H1 (cell line): ENCODE results near the gene ZNF226. TPM values are rescaled to one million over a fixed set of nuclear protein-coding genes. Genes with fewer than 3 reads are reported as not detected.

ENCODE experiments used
- CTCF ChIA-PET: fragments of 300-600 bp; sonication (Branson Sonifier 250); formaldehyde crosslinking; loops from one replicate; lab custom pipeline; 2021; ENCODE audit not compliant: partially characterized antibody; lab: Charles Lee
- POLR2A ChIA-PET: fragments of 300-600 bp; sonication (Branson Sonifier 250); formaldehyde crosslinking; loops from one replicate; lab custom pipeline; 2021; ENCODE audit warnings: inconsistent platforms; ENCODE audit not compliant: partially characterized antibody; lab: Charles Lee
- DNase-seq, 2 experiments: peaks; one replicate each; pipeline versions ENCODE4 v3.0.0 to v3.0.0-alpha.2; 2010 to 2022; ENCODE audit warnings: low spot score in 2 of 2, low read depth in 1 of 2, mixed read lengths in 1 of 2
- FAIRE-seq: peaks from 2 replicates; lab custom pipeline; 2011; peaks lifted over from hg19 to GRCh38; lab: Jason Lieb, UNC
- H2AFZ ChIP-seq: 2 replicates; pipeline ENCODE4 v1.8.1; 2012; ENCODE audit warnings: low read length, inconsistent platforms
- H2AK5ac ChIP-seq: 2 replicates; pipeline ENCODE4 v1.6.1; 2013; ENCODE audit warnings: low read depth, low read length
- H2BK120ac ChIP-seq: replicated peaks from 2 replicates; pipeline ENCODE3; 2013; ENCODE audit warnings: low read depth, low read length, inconsistent platforms
- H2BK12ac ChIP-seq: 2 replicates; pipeline ENCODE4 v1.6.1; 2013; ENCODE audit warnings: low read depth, low read length
- H2BK15ac ChIP-seq: 2 replicates; pipeline ENCODE4 v1.6.1; 2013; ENCODE audit warnings: low read length
- H2BK20ac ChIP-seq: 2 replicates; pipeline ENCODE4 v1.6.1; 2013; ENCODE audit warnings: low read length
- H2BK5ac ChIP-seq: 2 replicates; pipeline ENCODE4 v1.6.1; 2013; ENCODE audit warnings: low read depth, low read length
- H3K14ac ChIP-seq: 2 replicates; pipeline ENCODE4 v1.6.1; 2013; ENCODE audit warnings: inconsistent platforms; ENCODE audit not compliant: insufficient read length
- H3K18ac ChIP-seq: 2 replicates; pipeline ENCODE4 v1.6.1; 2013; ENCODE audit warnings: low read length; ENCODE audit errors: extremely low read depth
- H3K23ac ChIP-seq: 2 replicates; pipeline ENCODE4 v1.6.1; 2013; ENCODE audit warnings: inconsistent platforms; ENCODE audit not compliant: insufficient read length
- H3K23me2 ChIP-seq: 2 replicates; pipeline ENCODE4 v1.6.1; 2013; ENCODE audit warnings: low read depth, low read length
- H3K27ac ChIP-seq: 2 replicates; pipeline ENCODE4 v1.6.1; 2011; ENCODE audit warnings: low read depth, low read length, inconsistent platforms
- H3K27me3 ChIP-seq, 4 experiments: replicated peaks in 1 of 4; 1 replicate in 1 of 4; 2 replicates in 3 of 4; pipeline versions ENCODE4 v1.6.1 to v1.8.1; 2011 to 2013; ENCODE audit warnings: low read length in 3 of 4, mild to moderate bottlenecking in 3 of 4, inconsistent platforms in 2 of 4, mixed read lengths in 2 of 4, moderate library complexity in 1 of 4; ENCODE audit not compliant: control insufficient read depth in 3 of 4, insufficient read depth in 3 of 4; ENCODE audit errors: extremely low read depth in 1 of 4
- H3K36me3 ChIP-seq, 4 experiments: 2 replicates each; pipeline versions ENCODE4 v1.6.1 to v1.8.1; 2011 to 2013; ENCODE audit warnings: mild to moderate bottlenecking in 4 of 4, low read length in 3 of 4, moderate library complexity in 2 of 4, control low read depth in 1 of 4, inconsistent platforms in 1 of 4; ENCODE audit not compliant: insufficient read depth in 4 of 4, control insufficient read depth in 2 of 4
- H3K4ac ChIP-seq: replicated peaks from 2 replicates; pipeline ENCODE3; 2013; ENCODE audit warnings: low read length, low read depth, mixed read lengths, inconsistent platforms; ENCODE audit not compliant: insufficient read length
- H3K4me1 ChIP-seq, 4 experiments: replicated peaks in 1 of 4; 1 replicate in 1 of 4; 2 replicates in 3 of 4; pipeline versions ENCODE4 v1.6.1 to v1.8.1; 2011 to 2013; ENCODE audit warnings: low read length in 3 of 4, inconsistent platforms in 2 of 4, mixed read lengths in 1 of 4; ENCODE audit not compliant: insufficient read depth in 4 of 4, control insufficient read depth in 3 of 4
- H3K4me2 ChIP-seq, 2 experiments: 2 replicates each; pipeline versions ENCODE4 v1.6.1 to v1.8.1; 2011 to 2013; ENCODE audit warnings: low read depth in 2 of 2, low read length in 2 of 2, control low read depth in 1 of 2, inconsistent platforms in 1 of 2, mild to moderate bottlenecking in 1 of 2; ENCODE audit not compliant: insufficient read depth in 1 of 2
- H3K4me3 ChIP-seq, 4 experiments: fragments of 200-600, 300-600 bp in 1 of 4; sonication (generic), shearing (Covaris generic), sonication (Bioruptor Twin) in 1 of 4; 2 replicates each; pipeline versions ENCODE4 v1.5.1 to v1.8.1; 2011 to 2016; ENCODE audit warnings: low read length in 4 of 4, low read depth in 3 of 4, control low read depth in 2 of 4, inconsistent platforms in 2 of 4, mild to moderate bottlenecking in 2 of 4, mixed read lengths in 1 of 4, moderate library complexity in 1 of 4; ENCODE audit not compliant: insufficient read depth in 2 of 4; ENCODE audit errors: extremely low read depth in 1 of 4
- H3K56ac ChIP-seq: replicated peaks from 2 replicates; pipeline ENCODE3; 2013; ENCODE audit warnings: low read depth, mild to moderate bottlenecking, mixed read lengths, low read length, inconsistent platforms; ENCODE audit not compliant: insufficient read length
- H3K79me1 ChIP-seq: 2 replicates; pipeline ENCODE4 v1.6.1; 2013; ENCODE audit warnings: low read depth, low read length, control low read depth
- H3K79me2 ChIP-seq, 2 experiments: 2 replicates each; pipeline versions ENCODE4 v1.6.1 to v1.8.1; 2012 to 2013; ENCODE audit warnings: low read length in 2 of 2, mild to moderate bottlenecking in 2 of 2, inconsistent platforms in 1 of 2; ENCODE audit not compliant: insufficient read depth in 2 of 2, control insufficient read depth in 1 of 2
- H3K9ac ChIP-seq, 4 experiments: replicated peaks in 1 of 4; 1 replicate in 1 of 4; 2 replicates in 3 of 4; pipeline versions ENCODE4 v1.6.1 to v1.8.1; 2011 to 2013; ENCODE audit warnings: low read depth in 3 of 4, low read length in 3 of 4, control low read depth in 2 of 4, mild to moderate bottlenecking in 2 of 4, moderate library complexity in 2 of 4, inconsistent platforms in 1 of 4; ENCODE audit errors: extremely low read depth in 1 of 4
- H3K9me3 ChIP-seq, 2 experiments: 2 replicates each; pipeline versions ENCODE4 v1.6.1 to v1.8.1; 2012 to 2013; ENCODE audit warnings: mild to moderate bottlenecking in 2 of 2, moderate library complexity in 2 of 2, control low read depth in 1 of 2, inconsistent platforms in 1 of 2, low read depth in 1 of 2, low read length in 1 of 2, mixed read lengths in 1 of 2; ENCODE audit not compliant: insufficient read depth in 2 of 2
- H4K20me1 ChIP-seq, 2 experiments: replicated peaks in 1 of 2; 2 replicates each; pipeline versions ENCODE3 to v1.8.1; 2011 to 2013; ENCODE audit warnings: inconsistent platforms in 2 of 2, low read length in 2 of 2, mild to moderate bottlenecking in 1 of 2; ENCODE audit not compliant: insufficient read depth in 2 of 2, control insufficient read depth in 1 of 2
- H4K5ac ChIP-seq: 2 replicates; pipeline ENCODE4 v1.6.1; 2013; ENCODE audit warnings: low read length, low read depth, mixed read lengths, inconsistent platforms; ENCODE audit not compliant: insufficient read length
- H4K8ac ChIP-seq: 2 replicates; pipeline ENCODE4 v1.8.0; 2013; ENCODE audit warnings: mild to moderate bottlenecking, moderate library complexity, low read length, inconsistent platforms; ENCODE audit not compliant: insufficient read depth; ENCODE audit errors: extremely low read depth
- H4K91ac ChIP-seq: replicated peaks from 2 replicates; pipeline ENCODE3; 2013; ENCODE audit warnings: low read length, mixed read lengths, inconsistent platforms; ENCODE audit not compliant: insufficient read length
- ATF3 ChIP-seq: IDR thresholded peaks from 2 replicates; pipeline ENCODE4 v1.6.1; 2011; ENCODE audit warnings: low read depth, mild to moderate bottlenecking, low read length; ENCODE audit not compliant: insufficient read depth
- BACH1 ChIP-seq: IDR thresholded peaks from 2 replicates; pipeline ENCODE4 v1.6.1; 2012; ENCODE audit warnings: low read length, improper control_type of control experiment
- GABPA ChIP-seq: IDR thresholded peaks from 2 replicates; pipeline ENCODE4 v1.6.1; 2011; ENCODE audit warnings: mild to moderate bottlenecking, low read length, moderate library complexity, borderline replicate concordance; ENCODE audit not compliant: insufficient read depth
- JUND ChIP-seq: IDR thresholded peaks from 2 replicates; pipeline ENCODE4 v1.6.1; 2011; ENCODE audit warnings: mild to moderate bottlenecking, improper control_type of control experiment, low read length
- PHF8 ChIP-seq: fragments of 200-600 bp; sonication (generic); conservative IDR thresholded peaks from 2 replicates; pipeline ENCODE4 v1.7.1; 2012; ENCODE audit warnings: low read depth, mild to moderate bottlenecking, inconsistent platforms, low read length, moderate library complexity
- RAD21 ChIP-seq, 2 experiments: IDR thresholded peaks in 1 of 2; conservative IDR thresholded peaks in 1 of 2; 2 replicates each; pipeline ENCODE4 v1.6.1; 2011; ENCODE audit warnings: low read depth in 2 of 2, low read length in 2 of 2, improper control_type of control experiment in 1 of 2, inconsistent platforms in 1 of 2, mild to moderate bottlenecking in 1 of 2, moderate library complexity in 1 of 2
- SIRT6 ChIP-seq: IDR thresholded peaks from one replicate; pipeline ENCODE4 v1.7.1; 2012; ENCODE audit warnings: low read length, inconsistent platforms
- SRF ChIP-seq: IDR thresholded peaks from 2 replicates; pipeline ENCODE4 v1.6.1; 2011; ENCODE audit warnings: mild to moderate bottlenecking, low read depth, low read length, moderate library complexity
- TAF1 ChIP-seq: IDR thresholded peaks from 2 replicates; pipeline ENCODE4 v1.6.1; 2011; ENCODE audit warnings: mild to moderate bottlenecking, low read depth, low read length
- TAF7 ChIP-seq: optimal IDR thresholded peaks from 2 replicates; pipeline ENCODE3; 2011; ENCODE audit warnings: low read depth, mild to moderate bottlenecking, inconsistent platforms, low read length, moderate library complexity, borderline replicate concordance
- WGBS, 2 experiments: shearing (Covaris generic) in 1 of 2; methylation state at CpG; one replicate each; pipeline versions ENCODE4 v1.1.6 to v1.1.7; 2013 to 2015; ENCODE audit warnings: low lambda C conversion rate in 2 of 2, mixed read lengths in 2 of 2, inconsistent platforms in 1 of 2, low coverage in 1 of 2, missing lambda C conversion rate in 1 of 2; ENCODE audit not compliant: insufficient replicate concordance in 2 of 2, insufficient coverage in 1 of 2, insufficient read length in 1 of 2; ENCODE audit errors: extremely low coverage in 1 of 2, missing lambda C conversion rate in 1 of 2; 5-methylcytosine and 5-hydroxymethylcytosine counted together
- polyA plus RNA-seq, 7 experiments: library from polyadenylated mRNA; depleted of rRNA in 3 of 7; stranded (reverse) in 5 of 7; unstranded in 2 of 7; fragments of >200 nt in 5 of 7; fragments of 200-250 nt in 2 of 7; gene quantifications; 1 replicate in 5 of 7; 2 replicates in 1 of 7; 4 replicates in 1 of 7; pipeline versions ENCODE4 v1.2.1 to v1.2.3, GENCODE V29; 2011 to 2013; ENCODE audit warnings: missing spikeins in 2 of 7, mixed read lengths in 2 of 7
- total RNA-seq: library from RNA; stranded (reverse); fragmentation: NEBNext Ultra II Directional; extraction: Animal tissue kit (Norgen Biotek cat#: 25700); gene quantifications from 2 replicates; pipeline ENCODE4 v1.2.1, GENCODE V29; 2021

ZNF226 gene
- total and polyA plus RNA-seq, 2 of the 8 experiments (the other 6 are each of a cell fraction or from before 2014, with no cell fraction given), result 4.1 to 18.3 TPM

GRCh38 chr19:44190020-44190419, 25.1 kb downstream of the ZNF226 start:
- FAIRE-seq (no peak), DNase-seq (no peak)
- H3K27me3 ChIP-seq, result no peaks in the 10 kb centered on the region
- no peak overlapping the region for H3K18ac ChIP-seq
- H3K36me3 ChIP-seq, result no peaks in the 10 kb centered on the region
- no peak for TF ChIP-seq SRF
- TF ChIP-seq BACH1, result no peak
- no peak for TF ChIP-seq TAF1
- TF ChIP-seq SIRT6, result no peak
- no peak for TF ChIP-seq RAD21 (IDR thresholded peaks at IDR 0.05 in 1 of 2, conservative IDR thresholded peaks at IDR 0.05 in 1 of 2; ENCODE audit: low read depth in 2 of 2, low read length in 2 of 2)
- no peak for TF ChIP-seq GABPA
- TF ChIP-seq JUND, result no peak
- TF ChIP-seq TAF7, result no peak
- TF ChIP-seq ATF3, result no peak
- no peak for TF ChIP-seq PHF8
- no peak overlapping the region for H2BK15ac ChIP-seq
- H3K9me3 ChIP-seq, result peaks cover 12 to 23% of the 10 kb centered on the region in 2 experiments
- no peaks in the 10 kb centered on the region for H3K23me2 ChIP-seq
- no peak overlapping the region for H2BK5ac ChIP-seq
- H3K4me3 ChIP-seq, result no peak overlapping the region
- H3K79me1 ChIP-seq, result no peaks in the 10 kb centered on the region
- no peak overlapping the region for H3K27ac ChIP-seq
- WGBS, 2 experiments, result 92% methylated on average over 6 of the region's 6 CpGs; no CpG with 5 or more reads in 1 of the 2 experiments
- no peak overlapping the region for H3K56ac ChIP-seq
- H3K4ac ChIP-seq, result no peak overlapping the region
- no peak overlapping the region for H4K91ac ChIP-seq
- no peak overlapping the region for H2AK5ac ChIP-seq
- H4K20me1 ChIP-seq, result no peaks in the 10 kb centered on the region
- H3K14ac ChIP-seq, result no peak overlapping the region
- H2BK120ac ChIP-seq, result no peak overlapping the region
- H3K4me2 ChIP-seq, result no peak overlapping the region
- H2BK12ac ChIP-seq, result no peak overlapping the region
- H3K79me2 ChIP-seq, result no peaks in the 10 kb centered on the region
- H4K5ac ChIP-seq, result no peak overlapping the region
- ChIA-PET CTCF (no interaction called here), POLR2A (no interaction called here)
- no peak overlapping the region for H2AFZ ChIP-seq
- H4K8ac ChIP-seq, result no peak overlapping the region
- H3K9ac ChIP-seq, result no peak overlapping the region
- H2BK20ac ChIP-seq, result no peak overlapping the region
- H3K23ac ChIP-seq, result no peak overlapping the region
- H3K4me1 ChIP-seq, result no peaks in the 10 kb centered on the region
